WTC11 (cell line): ENCODE results near the gene LGALS12. TPM values are rescaled to one million over a fixed set of nuclear protein-coding genes. Genes with fewer than 3 reads are reported as not detected.

ENCODE experiments used
- ATAC-seq: fragments of 200-7000 bp; cut with Tn5 transposase; 2 replicates; pipeline ENCODE4 v1.10.0; 2021; ENCODE audit warnings: mild to moderate bottlenecking, moderate library complexity
- CTCF ChIA-PET: fragments of 300-600 bp; sonication (Branson Sonifier 250); formaldehyde crosslinking; loops from one replicate; lab custom pipeline; 2021; ENCODE audit warnings: antibody characterized with exemption; lab: Charles Lee
- POLR2A ChIA-PET: fragments of 350-600 bp; sonication (Branson Sonifier 250); formaldehyde crosslinking; loops from one replicate; lab custom pipeline; 2021; ENCODE audit warnings: antibody characterized with exemption; lab: Charles Lee
- DNase-seq: peaks from one replicate; pipeline ENCODE4 v3.0.0; 2021; ENCODE audit warnings: low spot score
- H3K27ac Mint-ChIP-seq: 2 replicates; pipeline ENCODE4 v1.8.0; 2021; ENCODE audit warnings: mixed read lengths
- H3K27me3 Mint-ChIP-seq: 2 replicates; pipeline ENCODE4 v1.8.0; 2021; ENCODE audit warnings: low read depth, mild to moderate bottlenecking, moderate library complexity, mixed read lengths
- H3K36me3 Mint-ChIP-seq: 2 replicates; pipeline ENCODE4 v1.8.0; 2021; ENCODE audit warnings: mixed read lengths
- H3K4me1 Mint-ChIP-seq: 2 replicates; pipeline ENCODE4 v1.8.0; 2022; ENCODE audit warnings: mixed read lengths
- H3K4me3 Mint-ChIP-seq: 2 replicates; pipeline ENCODE4 v1.8.0; 2021; ENCODE audit warnings: mild to moderate bottlenecking, moderate library complexity, mixed read lengths
- H3K9me3 Mint-ChIP-seq: 2 replicates; pipeline ENCODE4 v1.8.0; 2021; ENCODE audit warnings: mixed read lengths
- AFF4 ChIP-seq: sonication (generic); formaldehyde crosslinking; IDR thresholded peaks from 2 replicates; pipeline ENCODE4 v1.8.1; 2023; ENCODE audit warnings: mild to moderate bottlenecking, missing genetic modification reagents, borderline replicate concordance
- ARID4B ChIP-seq: sonication (generic); formaldehyde crosslinking; IDR thresholded peaks from 2 replicates; pipeline ENCODE4 v1.8.0; 2023; ENCODE audit warnings: missing genetic modification reagents, mild to moderate bottlenecking, borderline replicate concordance
- ELF4 ChIP-seq: sonication (generic); formaldehyde crosslinking; IDR thresholded peaks from 2 replicates; pipeline ENCODE4 v1.8.1; 2022; ENCODE audit warnings: low read depth, mild to moderate bottlenecking, moderate library complexity, missing genetic modification reagents
- ERG ChIP-seq: fragments of 250-450 bp; sonication (Bioruptor Pico); IDR thresholded peaks from 2 replicates; pipeline ENCODE4 v1.8.0; 2021; ENCODE audit warnings: mild to moderate bottlenecking
- ESRRA ChIP-seq: sonication (generic); formaldehyde crosslinking; IDR thresholded peaks from 2 replicates; pipeline ENCODE4 v1.8.1; 2022; ENCODE audit warnings: mild to moderate bottlenecking, missing genetic modification reagents, borderline replicate concordance
- FOXJ3 ChIP-seq: sonication (generic); formaldehyde crosslinking; IDR thresholded peaks from 2 replicates; pipeline ENCODE4 v1.9.0; 2021; ENCODE audit warnings: missing genetic modification reagents, mild to moderate bottlenecking, borderline replicate concordance
- GRHL2 ChIP-seq: fragments of 250-450 bp; sonication (Bioruptor Pico); IDR thresholded peaks from 2 replicates; pipeline ENCODE4 v1.8.0; 2022; ENCODE audit warnings: mild to moderate bottlenecking, moderate library complexity; ENCODE audit not compliant: insufficient replicate concordance, severe bottlenecking
- HMGA2 ChIP-seq: fragments of 250-450 bp; sonication (Bioruptor Pico); IDR thresholded peaks from 2 replicates; pipeline ENCODE4 v1.4.0; 2021; ENCODE audit warnings: mild to moderate bottlenecking, moderate library complexity
- HMGXB4 ChIP-seq: sonication (generic); formaldehyde crosslinking; IDR thresholded peaks from 2 replicates; pipeline ENCODE4 v1.8.1; 2023; ENCODE audit warnings: mild to moderate bottlenecking, moderate library complexity, missing genetic modification reagents
- MAX ChIP-seq: sonication (generic); formaldehyde crosslinking; IDR thresholded peaks from 2 replicates; pipeline ENCODE4 v1.8.0; 2022; ENCODE audit warnings: mild to moderate bottlenecking, missing genetic modification reagents
- USF1 ChIP-seq: sonication (generic); formaldehyde crosslinking; IDR thresholded peaks from 2 replicates; pipeline ENCODE4 v1.8.0; 2022; ENCODE audit warnings: mild to moderate bottlenecking, missing genetic modification reagents
- ZNF121 ChIP-seq: sonication (generic); formaldehyde crosslinking; IDR thresholded peaks from 2 replicates; pipeline ENCODE4 v1.8.0; 2023; ENCODE audit warnings: missing genetic modification reagents
- ZNF232 ChIP-seq: sonication (generic); formaldehyde crosslinking; IDR thresholded peaks from 2 replicates; pipeline ENCODE4 v1.8.0; 2022; ENCODE audit warnings: mild to moderate bottlenecking, missing genetic modification reagents
- total RNA-seq: library from RNA; stranded (reverse); gene quantifications from 3 replicates; pipeline ENCODE4 v1.2.3, GENCODE V29; 2021

Gene LGALS12
- total RNA-seq, 1 experiment from 2014 or later = 1.4 TPM

- TF ChIP-seq ARID4B (CRISPR knock-in tag) (no peak), HMGXB4 (no peak), AFF4 (CRISPR knock-in tag) (no peak), ZNF232 (no peak), GRHL2 (CRISPR knock-in tag) (no peak), MAX (CRISPR knock-in tag) (no peak)
Measured at GRCh38 chr11:63532799-63533475, 27.1 kb downstream of the LGALS12 start (continued).

GRCh38 chr11:63534076-63534475 is 28.2 kb downstream of the LGALS12 start:
- peaks cover 61% of the 10 kb centered on the region for H3K4me1 Mint-ChIP-seq
- H3K9me3 Mint-ChIP-seq = no peaks in the 10 kb centered on the region
- POLR2A ChIA-PET = no interaction called here
- no peak overlapping the region for H3K4me3 Mint-ChIP-seq
- H3K27me3 Mint-ChIP-seq = no peaks in the 10 kb centered on the region; the same call in 1 of the 2 replicates
- H3K27ac Mint-ChIP-seq = peak overlapping the region; percentile 20
- CTCF ChIA-PET = no interaction called here
- TF ChIP-seq ESRRA (CRISPR knock-in tag) (no peak), HMGA2 (CRISPR knock-in tag) (no peak), ZNF121 (no peak), ERG (no peak), USF1 (no peak), FOXJ3 (CRISPR knock-in tag) (no peak), ELF4 (CRISPR knock-in tag) (no peak)
- DNase-seq (no peak), ATAC-seq (no peak)
- no peaks in the 10 kb centered on the region for H3K36me3 Mint-ChIP-seq
